Measurements from ENCODE around the gene PCBP2. TPM values are rescaled to one million over a fixed set of nuclear protein-coding genes. Genes with fewer than 3 reads are reported as not detected.

Gene PCBP2
- total and polyA plus RNA-seq, 10 of the 15 experiments (the other 5 are each of a cell fraction or from before 2014, with no cell fraction given) = 109 to 803 (median 327) TPM

DNA sequence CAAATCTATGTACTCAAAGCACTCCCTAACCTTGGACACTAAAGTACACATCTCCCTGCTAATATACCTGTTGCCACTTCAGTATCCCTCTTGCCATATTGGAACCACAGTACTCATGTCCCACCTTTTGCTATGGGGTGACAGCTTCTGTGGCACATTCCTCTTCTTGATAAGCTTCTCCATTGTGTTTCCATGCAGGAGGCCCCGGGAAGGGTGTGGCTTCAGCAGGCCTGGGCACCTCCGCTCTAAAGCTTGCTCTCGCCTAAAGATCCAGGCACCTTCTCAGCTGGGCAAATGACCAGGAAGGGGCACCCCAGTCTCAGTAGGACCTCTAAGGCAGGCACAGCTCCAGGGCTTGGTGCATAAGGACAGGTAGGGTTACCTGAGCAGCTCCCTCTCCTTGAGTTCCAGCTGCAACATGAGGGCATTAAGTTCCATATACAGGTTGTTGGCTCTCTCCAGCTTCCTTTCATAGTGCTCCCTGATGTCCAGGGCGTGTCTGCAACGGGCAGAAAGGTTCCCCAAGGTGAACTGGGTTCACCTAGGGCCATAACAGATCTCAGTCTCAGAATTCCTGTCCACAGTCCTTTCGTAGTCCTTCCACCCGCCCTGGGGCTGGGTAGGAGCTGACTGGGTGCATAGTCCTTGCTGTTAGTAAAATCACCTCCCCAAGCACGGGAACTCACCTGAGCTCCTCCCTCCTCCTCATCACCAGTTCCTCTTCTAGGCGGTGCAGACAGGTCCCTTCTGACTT, 31.5 kb downstream of the PCBP2 start:
- intact Hi-C loops (cut with micrococcal nuclease; ENCODE audit: unreplicated experiment) = no loop called here
- in situ Hi-C loops (cut with MboI) = no loop called here
- Histone ChIP-seq H3K4me2 (ENCODE audit: control insufficient read depth, insufficient read depth) (no peak overlapping the region), H3K9ac (ENCODE audit: control insufficient read depth, insufficient read depth, low read length) (no peak overlapping the region), H4K20me1 (ENCODE audit: control insufficient read depth, insufficient read depth) (no peaks in the 10 kb centered on the region), H3K27ac (ENCODE audit: control insufficient read depth, insufficient read depth) (no peak overlapping the region), H3K36me3 (ENCODE audit: control insufficient read depth in 2 of 2, insufficient read depth in 2 of 2, low read length in 1 of 2) (peaks cover 33 to 51% of the 10 kb centered on the region in 2 experiments), H3K27me3 (replicated peaks in 1 of 2; ENCODE audit: control insufficient read depth in 2 of 2, insufficient read depth in 2 of 2, low read length in 1 of 2) (no peaks in the 10 kb centered on the region), H3K9me3 (replicated peaks; ENCODE audit: control insufficient read depth, insufficient read depth, low read length) (no peaks in the 10 kb centered on the region), H2AFZ (ENCODE audit: control insufficient read depth, low read depth, low read length) (no peak overlapping the region), H3K79me2 (ENCODE audit: control insufficient read depth, insufficient read depth, low read length) (no peaks in the 10 kb centered on the region), H3K4me1 (ENCODE audit: control insufficient read depth, insufficient read depth, low read length) (no peaks in the 10 kb centered on the region), H3K4me3 (no peak overlapping the region)
- no TSS peak for BruUV-seq (replicated peaks)
- peak; percentile 4 for ATAC-seq
- SMC1A ChIA-PET (ENCODE audit: uncharacterized antibody, unreplicated experiment) = interaction anchor here (1.0 to 2.3 kb wide), 2 partner anchors 10 to 26 kb away, joined by 3 to 6 read pairs; no protein-coding TSS in a partner anchor
- WGBS (ENCODE audit: insufficient coverage, insufficient replicate concordance, low lambda C conversion rate, missing lambda C conversion rate) = 62% methylated on average over 9 of the region's 9 CpGs
- no peak for TF ChIP-seq KLF5 (IDR thresholded peaks at IDR 0.05; ENCODE audit: partially characterized antibody)
- peak; percentile 62; the same call in 1 of the 2 replicates for TF ChIP-seq POLR2AphosphoS2 (IDR thresholded peaks at IDR 0.05; ENCODE audit: low read depth, low read length)
- 0 out of 2 replicates have a peak, but pooled peaks have one; percentile 23 for TF ChIP-seq CBFB (IDR thresholded peaks at IDR 0.05; ENCODE audit: low read depth)
- TF ChIP-seq ZNF217 (IDR thresholded peaks at IDR 0.05) = no peak
- TF ChIP-seq ATF2 (IDR thresholded peaks at IDR 0.05; ENCODE audit: low read length) = peak; percentile 18
- TF ChIP-seq ZNF24 (IDR thresholded peaks at IDR 0.05) = no peak
- TF ChIP-seq POLR2AphosphoS5 (IDR thresholded peaks at IDR 0.05; ENCODE audit: low read length) = peak; percentile 48
- no peak for TF ChIP-seq ZNF687 (IDR thresholded peaks at IDR 0.05)
- TF ChIP-seq RCOR1 (conservative IDR thresholded peaks at IDR 0.05; ENCODE audit: low read depth, low read length) = no peak
- TF ChIP-seq HSF1 (IDR thresholded peaks at IDR 0.05; ENCODE audit: low read depth, low read length) = no peak
- TF ChIP-seq, protein P1, sequence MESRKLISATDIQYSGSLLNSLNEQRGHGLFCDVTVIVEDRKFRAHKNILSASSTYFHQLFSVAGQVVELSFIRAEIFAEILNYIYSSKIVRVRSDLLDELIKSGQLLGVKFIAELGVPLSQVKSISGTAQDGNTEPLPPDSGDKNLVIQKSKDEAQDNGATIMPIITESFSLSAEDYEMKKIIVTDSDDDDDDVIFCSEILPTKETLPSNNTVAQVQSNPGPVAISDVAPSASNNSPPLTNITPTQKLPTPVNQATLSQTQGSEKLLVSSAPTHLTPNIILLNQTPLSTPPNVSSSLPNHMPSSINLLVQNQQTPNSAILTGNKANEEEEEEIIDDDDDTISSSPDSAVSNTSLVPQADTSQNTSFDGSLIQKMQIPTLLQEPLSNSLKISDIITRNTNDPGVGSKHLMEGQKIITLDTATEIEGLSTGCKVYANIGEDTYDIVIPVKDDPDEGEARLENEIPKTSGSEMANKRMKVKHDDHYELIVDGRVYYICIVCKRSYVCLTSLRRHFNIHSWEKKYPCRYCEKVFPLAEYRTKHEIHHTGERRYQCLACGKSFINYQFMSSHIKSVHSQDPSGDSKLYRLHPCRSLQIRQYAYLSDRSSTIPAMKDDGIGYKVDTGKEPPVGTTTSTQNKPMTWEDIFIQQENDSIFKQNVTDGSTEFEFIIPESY (IDR thresholded peaks at IDR 0.05) = no peak
- no peak for TF ChIP-seq GABPA (IDR thresholded peaks at IDR 0.05; ENCODE audit: low read depth)
- TF ChIP-seq ZZZ3 (IDR thresholded peaks at IDR 0.05; ENCODE audit: control insufficient read depth, insufficient read length, low read depth) = no peak
- peak; percentile 47; the same call in 1 of the 2 replicates for TF ChIP-seq SMAD5 (IDR thresholded peaks at IDR 0.05; ENCODE audit: low read depth)
- TF ChIP-seq ZSCAN29 (IDR thresholded peaks at IDR 0.05) = no peak
- POLR2A ChIA-PET = interaction anchor here (0.7 to 1.3 kb wide), 4 partner anchors 12 to 96 kb away, joined by 3 to 6 read pairs (median 4); no protein-coding TSS in a partner anchor
- CTCF ChIA-PET = interaction anchor here (3.5 kb wide), 1 partner anchor 25 kb away, joined by 13 read pairs; no protein-coding TSS in a partner anchor
- no peak for FAIRE-seq
- RAD21 ChIA-PET (ENCODE audit: unreplicated experiment) = no interaction called here
- no peak for DNase-seq (ENCODE audit: low read depth, low spot score)

Data from GM12878 (cell line).